GM12878 (cell line): Measurements from ENCODE around the gene GPR63. TPM values are rescaled to one million over a fixed set of nuclear protein-coding genes. Genes with fewer than 3 reads are reported as not detected.

Experiments used
- ATAC-seq: fragments of 200-7000 bp; cut with Tn5 transposase; 3 replicates; pipeline ENCODE4 v1.9.1; 2020; ENCODE audit warnings: mild to moderate bottlenecking, moderate library complexity
- BruUV-seq: library from RNA; stranded (reverse); fragments of 400-500 nt; replicated peaks from 2 replicates; lab custom pipeline; 2021; lab: Mats Ljungman, UMichigan
- CTCF ChIA-PET: fragments of 300-600 bp; sonication (Branson Sonifier 250); formaldehyde crosslinking; extraction: SDS; loops from one replicate; lab custom pipeline; 2021; ENCODE audit warnings: inconsistent platforms; lab: Yijun Ruan, JAX
- POLR2A ChIA-PET: fragments of 350-600 bp; formaldehyde crosslinking; extraction: SDS; loops from one replicate; lab custom pipeline; 2021; ENCODE audit warnings: inconsistent platforms; lab: Charles Lee
- RAD21 ChIA-PET: fragments of 300-600 bp; sonication (Branson Sonifier 250); formaldehyde crosslinking; loops from one replicate; lab custom pipeline; 2023; ENCODE audit warnings: antibody characterized with exemption; ENCODE audit not compliant: unreplicated experiment; lab: Charles Lee
- SMC1A ChIA-PET: fragments of 300-600 bp; sonication (Branson Sonifier 250); formaldehyde crosslinking; loops from one replicate; lab custom pipeline; 2023; ENCODE audit not compliant: unreplicated experiment, uncharacterized antibody; lab: Charles Lee
- DNase-seq: peaks from one replicate; pipeline ENCODE4 v3.0.0-alpha.2; 2011; ENCODE audit warnings: low read depth, low spot score
- FAIRE-seq: peaks from 3 replicates; lab custom pipeline; 2011; peaks lifted over from hg19 to GRCh38; lab: Jason Lieb, UNC
- H2AFZ ChIP-seq: 2 replicates; pipeline ENCODE4 v1.6.0; 2011; ENCODE audit warnings: low read depth, low read length, control low read depth; ENCODE audit not compliant: control insufficient read depth
- H3K27ac ChIP-seq: 2 replicates; pipeline ENCODE4 v1.5.1; 2011; ENCODE audit warnings: control low read depth; ENCODE audit not compliant: control insufficient read depth, insufficient read depth
- H3K27me3 ChIP-seq, 2 experiments: replicated peaks in 1 of 2; 2 replicates each; pipeline versions ENCODE4 v1.6.0 to v1.6.1; 2011; ENCODE audit warnings: low read length in 1 of 2; ENCODE audit not compliant: control insufficient read depth in 2 of 2, insufficient read depth in 2 of 2
- H3K36me3 ChIP-seq, 2 experiments: 2 replicates each; pipeline ENCODE4 v1.5.1; 2011; ENCODE audit warnings: low read length in 1 of 2; ENCODE audit not compliant: control insufficient read depth in 2 of 2, insufficient read depth in 2 of 2
- H3K4me1 ChIP-seq: 2 replicates; pipeline ENCODE4 v1.6.1; 2011; ENCODE audit warnings: mild to moderate bottlenecking, low read length, moderate library complexity, mixed read lengths; ENCODE audit not compliant: control insufficient read depth, insufficient read depth
- H3K4me2 ChIP-seq: 2 replicates; pipeline ENCODE4 v1.6.0; 2011; ENCODE audit warnings: control low read depth; ENCODE audit not compliant: control insufficient read depth, insufficient read depth
- H3K4me3 ChIP-seq: fragments of 200-600 bp; sonication (generic); 2 replicates; pipeline ENCODE4 v1.5.1; 2016
- H3K79me2 ChIP-seq: 2 replicates; pipeline ENCODE4 v1.6.0; 2011; ENCODE audit warnings: low read length; ENCODE audit not compliant: control insufficient read depth, insufficient read depth
- H3K9ac ChIP-seq: 2 replicates; pipeline ENCODE4 v1.8.0; 2011; ENCODE audit warnings: low read length, control low read depth, mixed read lengths; ENCODE audit not compliant: control insufficient read depth, insufficient read depth
- H3K9me3 ChIP-seq: replicated peaks from 3 replicates; pipeline ENCODE4 v1.5.1; 2011; ENCODE audit warnings: mild to moderate bottlenecking, low read length; ENCODE audit not compliant: control insufficient read depth, insufficient read depth
- H4K20me1 ChIP-seq: 2 replicates; pipeline ENCODE4 v1.6.0; 2011; ENCODE audit not compliant: control insufficient read depth, insufficient read depth
- CHD4 ChIP-seq: fragments of 200-600 bp; sonication (generic); IDR thresholded peaks from 2 replicates; pipeline ENCODE4 v1.6.1; 2016; ENCODE audit warnings: mild to moderate bottlenecking
- EZH2 ChIP-seq: IDR thresholded peaks from 2 replicates; pipeline ENCODE4 v1.6.1; 2012; ENCODE audit warnings: low read depth, mild to moderate bottlenecking, control low read depth, inconsistent platforms, low read length, borderline replicate concordance; ENCODE audit not compliant: control insufficient read depth
- JUND ChIP-seq: IDR thresholded peaks from 2 replicates; pipeline ENCODE4 v1.6.1; 2012; ENCODE audit warnings: low read depth, mild to moderate bottlenecking, low read length, improper control_type of control experiment, moderate library complexity
- MXI1 ChIP-seq: fragments of 150-350 bp; IDR thresholded peaks from 2 replicates; pipeline ENCODE4 v1.6.1; 2011; ENCODE audit warnings: low read depth, mild to moderate bottlenecking, inconsistent platforms, low read length, improper control_type of control experiment
- NBN ChIP-seq: fragments of 450-650 bp; IDR thresholded peaks from 2 replicates; pipeline ENCODE4 v1.6.1; 2016
- POLR2AphosphoS2 ChIP-seq: IDR thresholded peaks from 2 replicates; pipeline ENCODE4 v1.6.1; 2011; ENCODE audit warnings: low read depth, mild to moderate bottlenecking, low read length, improper control_type of control experiment, moderate library complexity
- PRDM15 ChIP-seq: fragments of 450-650 bp; formaldehyde crosslinking; IDR thresholded peaks from 2 replicates; pipeline ENCODE4 v1.4.0; 2020; ENCODE audit warnings: mild to moderate bottlenecking, moderate library complexity
- RAD51 ChIP-seq: fragments of 450-650 bp; IDR thresholded peaks from 2 replicates; pipeline ENCODE4 v1.6.1; 2016; ENCODE audit warnings: moderate library complexity, mild to moderate bottlenecking, inconsistent platforms
- RCOR1 ChIP-seq: conservative IDR thresholded peaks from 2 replicates; pipeline ENCODE4 v1.6.1; 2012; ENCODE audit warnings: low read depth, low read length, improper control_type of control experiment
- SIN3A ChIP-seq: IDR thresholded peaks from 2 replicates; pipeline ENCODE4 v1.6.1; 2012; ENCODE audit warnings: low read depth, low read length, improper control_type of control experiment
- SMARCA5 ChIP-seq: fragments of 450-650 bp; IDR thresholded peaks from 2 replicates; pipeline ENCODE4 v1.6.1; 2017; ENCODE audit warnings: mild to moderate bottlenecking
- SREBF2 ChIP-seq: IDR thresholded peaks from 2 replicates; pipeline ENCODE4 v1.6.1; 2012; ENCODE audit warnings: mild to moderate bottlenecking, low read length
- ZBED1 ChIP-seq: IDR thresholded peaks from 2 replicates; pipeline ENCODE4 v1.6.1; 2016; ENCODE audit warnings: borderline replicate concordance
- WGBS: methylation state at CpG from one replicate; pipeline ENCODE4 v1.1.6; 2016; ENCODE audit warnings: low lambda C conversion rate; ENCODE audit not compliant: insufficient replicate concordance, insufficient coverage; ENCODE audit errors: missing lambda C conversion rate; 5-methylcytosine and 5-hydroxymethylcytosine counted together
- in situ Hi-C: fragments of 300-500 bp; cut with MboI; formaldehyde crosslinking; loops from 9 replicates; pipeline ENCODE4 v1.14.3; 2018; ENCODE audit warnings: mixed read lengths
- intact Hi-C: fragments of 100-400 bp; cut with micrococcal nuclease; formaldehyde crosslinking; loops from one replicate; pipeline ENCODE4 v1.14.2; 2022; ENCODE audit not compliant: unreplicated experiment
- polyA plus RNA-seq, 11 experiments: library from polyadenylated mRNA; depleted of rRNA in 4 of 11; unstranded in 6 of 11; stranded (reverse) in 5 of 11; fragments of >200 nt; fragmentation: Nextera tagmentation in 4 of 11; fragmentation: Illumina TruSeq in 1 of 11; extraction: Ambion mirVana in 4 of 11; extraction: Trizol in 1 of 11; gene quantifications; 1 replicate in 1 of 11; 2 replicates in 10 of 11; pipeline versions ENCODE4 v1.2.1 to v1.2.3, GENCODE V29; 2011 to 2016; ENCODE audit warnings: inconsistent platforms in 2 of 11, missing spikeins in 2 of 11, low read depth in 1 of 11
- total RNA-seq, 4 experiments: library from RNA; depleted of rRNA in 3 of 4; stranded (reverse); fragments of >200 nt in 3 of 4; fragmentation: Illumina TruSeq in 1 of 4; extraction: Trizol in 1 of 4; gene quantifications; 2 replicates each; pipeline versions ENCODE4 v1.2.1 to v1.2.3, GENCODE V29; 2013 to 2021

The GPR63 gene
- total and polyA plus RNA-seq, 10 of the 15 experiments (the other 5 are each of a cell fraction or from before 2014, with no cell fraction given): 1.6 to 6.6 (median 3.5) TPM

GRCh38 chr6:96841345-96841744 is 4.1 kb upstream of the GPR63 start:
- H3K4me3 ChIP-seq: no peak overlapping the region
- in situ Hi-C loops: no loop called here
- no peak overlapping the region; the same call in 1 of the 2 replicates for H2AFZ ChIP-seq
- BruUV-seq: no TSS peak
- ChIA-PET SMC1A (no interaction called here), RAD21 (interaction anchor here (0.6 kb wide), 1 partner anchor 51 kb away, joined by 3 read pairs; no protein-coding TSS in a partner anchor), POLR2A (no interaction called here)
- 28% methylated on average over 2 of the region's 2 CpGs for WGBS
- DNase-seq: no peak
- H3K9me3 ChIP-seq: no peaks in the 10 kb centered on the region
- H3K27ac ChIP-seq: no peak overlapping the region
- FAIRE-seq: no peak
- H3K36me3 ChIP-seq: no peaks in the 10 kb centered on the region
- TF ChIP-seq SIN3A (no peak), JUND (no peak), SMARCA5 (no peak), RCOR1 (no peak), MXI1 (no peak), NBN (no peak), EZH2 (no peak), RAD51 (no peak), PRDM15 (CRISPR knock-in tag) (no peak), POLR2AphosphoS2 (no peak), CHD4 (no peak), ZBED1 (no peak), SREBF2 (no peak)
- TF ChIP-seq, all 136 proteins: peak for 0
- no peaks in the 10 kb centered on the region; a peak in 1 of 4 replicates for H3K27me3 ChIP-seq
- H3K9ac ChIP-seq: no peak overlapping the region
- no peak for ATAC-seq
- H3K4me1 ChIP-seq: no peaks in the 10 kb centered on the region
- CTCF ChIA-PET: interaction anchor here (0.8 kb wide), 1 partner anchor 1976 kb away, joined by 3 read pairs; no protein-coding TSS in a partner anchor
- intact Hi-C loops: no loop called here
- no peaks in the 10 kb centered on the region for H4K20me1 ChIP-seq
- peaks cover 3% of the 10 kb centered on the region for H3K79me2 ChIP-seq
- H3K4me2 ChIP-seq: no peak overlapping the region
